Measurements from ENCODE around the gene SUPT4H1.

DNA sequence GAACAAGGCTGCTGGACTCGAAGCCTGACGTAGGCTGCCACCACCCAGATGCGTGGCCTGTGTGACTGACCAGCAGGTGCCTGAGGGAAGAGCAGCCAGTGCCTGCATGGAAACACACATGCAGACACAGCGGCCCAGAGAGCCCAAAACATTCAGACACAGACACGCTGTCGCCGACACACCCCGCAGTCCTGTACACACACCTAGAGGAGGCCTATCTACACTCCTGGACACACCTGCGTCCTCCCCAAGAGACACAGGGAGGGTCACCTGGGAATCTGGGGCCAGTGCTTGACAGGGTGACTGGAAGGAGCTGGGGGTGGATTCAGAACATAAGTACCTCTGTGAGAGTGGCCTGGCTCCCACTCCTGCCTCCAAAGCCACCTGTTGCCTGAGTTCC is 17.3 kb downstream of the SUPT4H1 start:
- TF ChIP-seq CTCF (IDR thresholded peaks at IDR 0.05), result no peak
- TF ChIP-seq POLR2A (IDR thresholded peaks at IDR 0.05), result no peak

All from thyroid gland (tissue), 4 donors.